Measurements from ENCODE around the gene MAGI2.

Gene MAGI2

DNA sequence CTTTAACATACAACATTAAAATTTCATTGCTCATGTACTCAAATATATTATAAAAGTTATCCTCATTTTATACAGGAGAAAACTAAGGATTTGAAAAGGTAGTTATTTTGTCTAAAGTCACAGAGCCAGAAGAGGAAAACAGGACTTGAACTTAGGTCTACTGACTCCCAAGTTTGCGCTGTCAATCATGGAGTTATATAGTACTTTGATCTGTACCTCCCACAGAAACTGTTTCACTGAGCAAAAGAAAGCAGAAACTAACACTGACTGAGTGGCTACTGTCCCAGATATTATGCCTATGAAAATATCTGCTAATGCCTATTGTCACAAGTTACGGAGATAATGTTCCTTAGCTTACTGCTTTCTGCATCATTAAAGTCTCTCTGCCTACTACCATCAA lies 329.1 kb downstream of the MAGI2 start:
- no peaks in the 10 kb centered on the region for H3K36me3 ChIP-seq (ENCODE audit: low read depth)
- TF ChIP-seq, protein P1, sequence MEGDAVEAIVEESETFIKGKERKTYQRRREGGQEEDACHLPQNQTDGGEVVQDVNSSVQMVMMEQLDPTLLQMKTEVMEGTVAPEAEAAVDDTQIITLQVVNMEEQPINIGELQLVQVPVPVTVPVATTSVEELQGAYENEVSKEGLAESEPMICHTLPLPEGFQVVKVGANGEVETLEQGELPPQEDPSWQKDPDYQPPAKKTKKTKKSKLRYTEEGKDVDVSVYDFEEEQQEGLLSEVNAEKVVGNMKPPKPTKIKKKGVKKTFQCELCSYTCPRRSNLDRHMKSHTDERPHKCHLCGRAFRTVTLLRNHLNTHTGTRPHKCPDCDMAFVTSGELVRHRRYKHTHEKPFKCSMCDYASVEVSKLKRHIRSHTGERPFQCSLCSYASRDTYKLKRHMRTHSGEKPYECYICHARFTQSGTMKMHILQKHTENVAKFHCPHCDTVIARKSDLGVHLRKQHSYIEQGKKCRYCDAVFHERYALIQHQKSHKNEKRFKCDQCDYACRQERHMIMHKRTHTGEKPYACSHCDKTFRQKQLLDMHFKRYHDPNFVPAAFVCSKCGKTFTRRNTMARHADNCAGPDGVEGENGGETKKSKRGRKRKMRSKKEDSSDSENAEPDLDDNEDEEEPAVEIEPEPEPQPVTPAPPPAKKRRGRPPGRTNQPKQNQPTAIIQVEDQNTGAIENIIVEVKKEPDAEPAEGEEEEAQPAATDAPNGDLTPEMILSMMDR (IDR thresholded peaks at IDR 0.05; ENCODE audit: poor library complexity, severe bottlenecking): no peak
- H3K27me3 ChIP-seq (ENCODE audit: insufficient read depth, poor library complexity, severe bottlenecking): no peaks in the 10 kb centered on the region
- H3K4me1 ChIP-seq (ENCODE audit: insufficient read depth, poor library complexity, severe bottlenecking): no peaks in the 10 kb centered on the region
- H3K9me3 ChIP-seq (ENCODE audit: severe bottlenecking): no peaks in the 10 kb centered on the region
- ATAC-seq (ENCODE audit: low read depth): no peak
- DNase-seq (ENCODE audit: low spot score): no peak
- H3K27ac ChIP-seq (ENCODE audit: poor library complexity, severe bottlenecking): no peak overlapping the region
- H3K4me3 ChIP-seq (ENCODE audit: severe bottlenecking): no peak overlapping the region

DNA sequence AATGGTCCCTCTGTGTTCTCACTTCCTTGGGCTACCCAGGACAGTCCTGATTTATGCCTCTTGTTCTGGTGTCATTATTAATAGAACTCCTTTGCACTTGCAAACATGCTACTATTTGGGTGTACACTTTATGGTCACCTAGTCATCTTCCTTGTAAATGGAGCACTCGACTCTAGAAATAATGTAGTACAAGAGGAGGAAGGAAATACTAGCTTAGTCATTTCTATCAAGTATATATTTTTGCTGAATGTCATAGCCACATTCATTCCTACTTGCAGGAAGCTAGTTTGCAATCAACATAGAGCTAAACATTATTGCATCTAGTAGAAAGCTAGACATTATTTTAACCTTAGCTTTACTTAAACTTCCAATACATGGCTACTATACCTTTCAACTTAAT lies 335.3 kb downstream of the MAGI2 start:
- ATAC-seq (ENCODE audit: low read depth) (no peak), DNase-seq (ENCODE audit: low spot score) (no peak)
- no peaks in the 10 kb centered on the region for H3K9me3 ChIP-seq (ENCODE audit: severe bottlenecking)
- H3K4me1 ChIP-seq (ENCODE audit: insufficient read depth, poor library complexity, severe bottlenecking): no peaks in the 10 kb centered on the region
- TF ChIP-seq, protein P1 (IDR thresholded peaks at IDR 0.05; ENCODE audit: poor library complexity, severe bottlenecking): no peak
- no peak overlapping the region for H3K27ac ChIP-seq (ENCODE audit: poor library complexity, severe bottlenecking)
- no peak overlapping the region for H3K4me3 ChIP-seq (ENCODE audit: severe bottlenecking)
- no peaks in the 10 kb centered on the region for H3K36me3 ChIP-seq (ENCODE audit: low read depth)
- no peaks in the 10 kb centered on the region for H3K27me3 ChIP-seq (ENCODE audit: insufficient read depth, poor library complexity, severe bottlenecking)

DNA sequence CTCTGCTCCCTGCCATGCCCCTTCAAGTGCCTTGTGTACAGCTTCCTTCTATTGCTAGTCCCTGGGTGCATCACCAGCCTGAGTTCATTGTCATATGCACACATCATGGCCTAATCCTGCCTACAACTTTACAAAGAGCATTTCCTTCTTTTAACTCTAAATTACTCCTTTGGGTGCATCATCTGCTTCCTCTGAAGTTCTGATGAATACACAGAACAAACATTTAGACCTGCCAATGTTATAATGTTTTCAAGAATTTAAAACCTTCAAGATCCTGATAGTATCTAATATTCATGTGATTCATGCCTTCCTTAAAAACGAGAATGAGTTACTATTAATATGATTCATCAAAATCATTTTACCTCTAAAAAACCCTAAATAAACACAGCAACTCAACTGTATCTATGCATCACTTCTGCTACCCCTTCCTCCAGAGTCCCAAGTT lies 357.1 kb downstream of the MAGI2 start:
- Histone ChIP-seq H3K4me3 (ENCODE audit: severe bottlenecking) (no peak overlapping the region), H3K36me3 (ENCODE audit: low read depth) (no peaks in the 10 kb centered on the region), H3K27me3 (ENCODE audit: insufficient read depth, poor library complexity, severe bottlenecking) (no peaks in the 10 kb centered on the region), H3K9me3 (ENCODE audit: severe bottlenecking) (no peaks in the 10 kb centered on the region), H3K27ac (ENCODE audit: poor library complexity, severe bottlenecking) (no peak overlapping the region), H3K4me1 (ENCODE audit: insufficient read depth, poor library complexity, severe bottlenecking) (no peaks in the 10 kb centered on the region)
- ATAC-seq (ENCODE audit: low read depth) (peak; percentile 66), DNase-seq (ENCODE audit: low spot score) (no peak)
- TF ChIP-seq, protein P1 (IDR thresholded peaks at IDR 0.05; ENCODE audit: poor library complexity, severe bottlenecking): no peak

DNA sequence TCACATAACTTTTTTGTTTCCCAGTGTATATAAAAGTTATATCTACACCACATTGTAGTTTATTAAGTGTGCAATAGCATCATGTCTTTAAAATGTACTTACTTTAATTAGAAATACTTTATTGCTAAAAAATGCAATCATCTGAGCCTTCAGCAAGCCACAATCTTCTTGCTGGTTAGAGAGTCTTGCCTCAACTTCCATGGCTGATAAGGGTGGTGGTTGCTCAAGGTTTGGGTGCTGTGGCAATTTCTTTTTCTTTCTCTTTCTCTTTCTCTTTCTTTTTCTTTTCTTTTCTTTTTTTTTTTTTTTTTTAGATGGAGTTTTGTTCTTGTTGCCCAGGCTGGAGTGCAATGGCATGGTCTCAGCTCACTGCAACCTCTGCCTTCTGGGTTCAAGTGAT lies 360.0 kb downstream of the MAGI2 start:
- H3K4me3 ChIP-seq (ENCODE audit: severe bottlenecking): no peak overlapping the region
- H3K27ac ChIP-seq (ENCODE audit: poor library complexity, severe bottlenecking): no peak overlapping the region
- H3K36me3 ChIP-seq (ENCODE audit: low read depth): no peaks in the 10 kb centered on the region
- peaks cover 3% of the 10 kb centered on the region for H3K4me1 ChIP-seq (ENCODE audit: insufficient read depth, poor library complexity, severe bottlenecking)
- DNase-seq (ENCODE audit: low spot score): no peak
- no peak for ATAC-seq (ENCODE audit: low read depth)
- H3K9me3 ChIP-seq (ENCODE audit: severe bottlenecking): no peaks in the 10 kb centered on the region
- TF ChIP-seq, protein P1 (IDR thresholded peaks at IDR 0.05; ENCODE audit: poor library complexity, severe bottlenecking): no peak
- no peaks in the 10 kb centered on the region for H3K27me3 ChIP-seq (ENCODE audit: insufficient read depth, poor library complexity, severe bottlenecking)

DNA sequence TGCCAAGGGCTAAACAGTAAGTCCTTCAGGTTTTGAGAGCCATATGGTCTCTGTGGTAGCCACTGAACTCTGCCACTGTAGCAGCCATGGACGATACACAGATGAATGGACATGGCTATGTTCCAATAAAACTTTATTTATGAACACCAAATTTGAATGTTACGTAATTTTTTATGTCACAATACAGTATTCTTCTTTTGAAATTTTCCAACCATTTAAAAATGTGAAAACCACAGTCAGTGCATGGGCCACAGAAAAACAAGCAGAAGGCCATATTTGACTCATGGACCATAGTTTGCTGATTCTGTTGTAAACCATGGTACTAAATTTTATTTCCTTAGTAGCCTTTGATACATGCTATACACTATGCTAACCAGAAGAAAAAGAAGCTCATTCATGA lies 361.8 kb downstream of the MAGI2 start:
- Histone ChIP-seq H3K9me3 (ENCODE audit: severe bottlenecking) (no peaks in the 10 kb centered on the region), H3K27me3 (ENCODE audit: insufficient read depth, poor library complexity, severe bottlenecking) (no peaks in the 10 kb centered on the region), H3K36me3 (ENCODE audit: low read depth) (no peaks in the 10 kb centered on the region), H3K4me1 (ENCODE audit: insufficient read depth, poor library complexity, severe bottlenecking) (peaks cover 3% of the 10 kb centered on the region), H3K27ac (ENCODE audit: poor library complexity, severe bottlenecking) (no peak overlapping the region), H3K4me3 (ENCODE audit: severe bottlenecking) (no peak overlapping the region)
- ATAC-seq (ENCODE audit: low read depth) (no peak), DNase-seq (ENCODE audit: low spot score) (no peak)
- TF ChIP-seq, protein P1 (IDR thresholded peaks at IDR 0.05; ENCODE audit: poor library complexity, severe bottlenecking): no peak
